Measurements from ENCODE around the gene PRRG1. TPM values are rescaled to one million over a fixed set of nuclear protein-coding genes. Genes with fewer than 3 reads are reported as not detected.

The PRRG1 gene
- total RNA-seq, 2 donors from 2014 or later: 3.9 to 7.9 TPM

- H3K27me3 ChIP-seq: no peaks in the 10 kb centered on the region
- H3K36me3 ChIP-seq (replicated peaks in 1 of 2; ENCODE audit: insufficient read depth in 1 of 2, low read depth in 2 of 2): no peaks in the 10 kb centered on the region
- no peak overlapping the region for H3K27ac ChIP-seq
- no peaks in the 10 kb centered on the region for H3K4me1 ChIP-seq
- intact Hi-C loops (cut with DNase I): no loop called here
- DNase-seq (no peak), ATAC-seq (no peak)
- TF ChIP-seq CTCF (IDR thresholded peaks at IDR 0.05): no peak
- TF ChIP-seq POLR2A (IDR thresholded peaks at IDR 0.05): no peak
- no peaks in the 10 kb centered on the region for H3K9me3 ChIP-seq
- 89% methylated on average over 3 of the region's 4 CpGs; no CpG with 5 or more reads in 1 of the 2 donors for whole genome bisulfite sequencing, 2 donors
- no peak overlapping the region for H3K4me3 ChIP-seq
Measured at GRCh38 chrX:37370499-37371141, 21.5 kb downstream of the PRRG1 start.

DNA sequence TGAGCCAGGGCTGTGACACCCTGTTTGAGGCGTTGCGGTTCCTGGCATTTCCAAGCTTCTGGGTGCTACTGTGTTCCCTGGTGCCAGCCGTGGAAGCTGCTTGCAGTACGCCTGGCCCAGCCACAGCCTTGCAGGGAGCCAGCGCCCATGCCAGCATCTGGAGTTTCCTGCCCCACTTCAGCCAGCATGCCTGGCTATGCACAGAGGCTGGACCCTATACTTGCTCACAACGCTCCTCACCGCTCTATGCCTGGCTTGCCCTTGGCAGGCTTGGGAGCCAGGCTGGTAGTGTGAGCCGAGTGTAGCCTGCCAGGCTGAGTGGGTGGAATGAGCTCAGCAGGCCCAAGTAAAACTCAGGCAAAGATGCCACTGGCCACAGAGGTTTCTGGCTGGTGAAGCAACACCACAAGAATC lies 22.4 kb downstream of the PRRG1 start:
- Histone ChIP-seq H3K9me3 (no peaks in the 10 kb centered on the region), H3K27me3 (no peaks in the 10 kb centered on the region), H3K27ac (no peak overlapping the region), H3K4me1 (no peaks in the 10 kb centered on the region), H3K36me3 (replicated peaks in 1 of 2; ENCODE audit: insufficient read depth in 1 of 2, low read depth in 2 of 2) (no peaks in the 10 kb centered on the region), H3K4me3 (no peak overlapping the region)
- intact Hi-C loops (cut with DNase I): no loop called here
- no peak for TF ChIP-seq CTCF (IDR thresholded peaks at IDR 0.05)
- TF ChIP-seq POLR2A (IDR thresholded peaks at IDR 0.05): no peak
- DNase-seq (no peak), ATAC-seq (no peak)
- WGBS, 2 donors: 100% methylated on average over 4 to 6 of the region's 8 CpGs

GRCh38 chrX:37378404-37378803 lies 29.2 kb downstream of the PRRG1 start:
- H3K27me3 ChIP-seq: no peaks in the 10 kb centered on the region
- no peak overlapping the region for H3K27ac ChIP-seq
- intact Hi-C loops (cut with DNase I): no loop called here
- ATAC-seq: no peak
- TF ChIP-seq POLR2A (IDR thresholded peaks at IDR 0.05): no peak
- TF ChIP-seq CTCF (IDR thresholded peaks at IDR 0.05): no peak
- H3K36me3 ChIP-seq (replicated peaks in 1 of 2; ENCODE audit: insufficient read depth in 1 of 2, low read depth in 2 of 2): no peaks in the 10 kb centered on the region
- no peak for DNase-seq
- peaks cover 18% of the 10 kb centered on the region for H3K4me1 ChIP-seq
- H3K9me3 ChIP-seq: no peaks in the 10 kb centered on the region
- WGBS, 2 donors: 51 to 58% methylated on average over 2 of the region's 2 CpGs
- H3K4me3 ChIP-seq: no peak overlapping the region

DNA sequence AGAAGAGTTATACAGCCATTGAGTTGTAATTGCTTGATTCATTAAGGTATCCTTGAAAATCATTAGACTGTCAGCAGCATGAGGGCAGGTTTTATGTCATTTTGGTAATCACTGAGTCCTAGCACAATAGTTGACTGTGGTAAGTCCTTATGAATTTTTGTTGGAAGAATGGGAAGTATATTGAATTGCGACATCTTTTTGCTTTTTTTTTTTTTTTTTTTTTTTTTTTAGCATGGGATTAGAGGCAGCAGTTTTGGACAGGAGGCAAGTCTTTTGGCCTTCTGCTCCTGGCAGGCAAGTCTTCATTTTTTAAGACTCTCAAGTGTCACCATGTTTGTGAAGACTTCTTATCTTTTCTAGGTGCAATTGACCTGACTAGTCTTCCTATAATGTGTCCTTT lies 29.7 kb downstream of the PRRG1 start:
- no peak for DNase-seq
- TF ChIP-seq CTCF (IDR thresholded peaks at IDR 0.05): no peak
- no peak for TF ChIP-seq POLR2A (IDR thresholded peaks at IDR 0.05)
- H3K9me3 ChIP-seq: no peaks in the 10 kb centered on the region
- no peaks in the 10 kb centered on the region for H3K36me3 ChIP-seq (replicated peaks in 1 of 2; ENCODE audit: insufficient read depth in 1 of 2, low read depth in 2 of 2)
- ATAC-seq: no peak
- intact Hi-C loops (cut with DNase I): no loop called here
- no peaks in the 10 kb centered on the region for H3K27me3 ChIP-seq
- no peak overlapping the region for H3K27ac ChIP-seq
- no peak overlapping the region for H3K4me3 ChIP-seq
- H3K4me1 ChIP-seq: peaks cover 18% of the 10 kb centered on the region
- 100% methylated on average over 1 of the region's 1 CpG for WGBS, 2 donors

DNA sequence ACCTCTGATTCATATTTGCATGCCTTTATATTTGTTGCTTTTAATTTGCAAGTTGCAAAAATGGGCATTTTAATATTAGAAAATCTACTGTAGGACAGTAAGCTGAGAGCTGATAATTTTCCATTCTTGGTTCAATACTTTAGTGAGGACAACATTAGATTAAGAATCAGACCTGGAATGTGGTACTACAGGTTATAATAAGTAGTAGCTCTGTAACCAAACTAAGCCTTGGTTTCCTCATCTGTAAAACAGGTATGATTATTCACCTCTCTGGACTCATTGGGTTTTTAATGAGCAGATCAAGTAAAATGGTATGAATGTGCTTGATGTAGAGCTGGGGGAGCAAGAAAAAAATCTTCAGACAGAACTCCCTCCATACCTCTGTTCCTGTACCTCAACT lies 31.1 kb downstream of the PRRG1 start:
- H3K36me3 ChIP-seq (replicated peaks in 1 of 2; ENCODE audit: insufficient read depth in 1 of 2, low read depth in 2 of 2): no peaks in the 10 kb centered on the region
- ATAC-seq: no peak
- no peaks in the 10 kb centered on the region for H3K9me3 ChIP-seq
- no peak for DNase-seq
- TF ChIP-seq POLR2A (IDR thresholded peaks at IDR 0.05) (no peak), CTCF (IDR thresholded peaks at IDR 0.05) (no peak)
- intact Hi-C loops (cut with DNase I): no loop called here
- peaks cover 18% of the 10 kb centered on the region for H3K4me1 ChIP-seq
- H3K4me3 ChIP-seq: no peak overlapping the region
- H3K27ac ChIP-seq: no peak overlapping the region
- H3K27me3 ChIP-seq: no peaks in the 10 kb centered on the region

Data from body of pancreas (tissue), 4 donors.